Neural progenitor cell (in vitro differentiated cells): Measurements from ENCODE around the gene ARHGEF4. TPM values are rescaled to one million over a fixed set of nuclear protein-coding genes. Genes with fewer than 3 reads are reported as not detected.

Experiments used
- DNase-seq: peaks from one replicate; pipeline ENCODE4 v3.0.0-alpha.2; 2016; ENCODE audit warnings: low spot score
- H2AFZ ChIP-seq: fragments of 200-600 bp; sonication (generic); replicated peaks from 2 replicates; pipeline ENCODE4 v1.6.1; 2016; ENCODE audit warnings: antibody characterized with exemption
- H3F3A ChIP-seq: fragments of 200-600 bp; sonication (generic); 2 replicates; pipeline ENCODE4 v1.6.1; 2016; ENCODE audit warnings: antibody characterized with exemption, low read depth
- H3K27ac ChIP-seq: fragments of 200-600 bp; sonication (generic); 2 replicates; pipeline ENCODE4 v1.5.1; 2016; ENCODE audit warnings: mild to moderate bottlenecking
- H3K27me3 ChIP-seq: fragments of 200-600 bp; sonication (generic); 2 replicates; pipeline ENCODE4 v1.6.1; 2016; ENCODE audit warnings: mild to moderate bottlenecking, moderate library complexity
- H3K36me3 ChIP-seq: fragments of 200-600 bp; sonication (generic); 2 replicates; pipeline ENCODE4 v1.5.1; 2016
- H3K4me1 ChIP-seq: fragments of 200-600 bp; sonication (generic); 2 replicates; pipeline ENCODE4 v1.6.1; 2016; ENCODE audit warnings: mixed run types
- H3K4me2 ChIP-seq: fragments of 200-600 bp; sonication (generic); 2 replicates; pipeline ENCODE4 v1.6.1; 2016
- H3K4me3 ChIP-seq: fragments of 200-600 bp; sonication (generic); 2 replicates; pipeline ENCODE4 v1.5.1; 2016
- H3K79me2 ChIP-seq: fragments of 200-600 bp; sonication (generic); 2 replicates; pipeline ENCODE4 v1.6.1; 2016; ENCODE audit warnings: low read depth
- H3K9ac ChIP-seq: fragments of 200-600 bp; sonication (generic); 2 replicates; pipeline ENCODE4 v1.6.1; 2016
- H3K9me3 ChIP-seq: fragments of 200-600 bp; sonication (generic); 2 replicates; pipeline ENCODE4 v1.5.1; 2016; ENCODE audit warnings: low read depth
- H4K20me1 ChIP-seq: fragments of 200-600 bp; sonication (generic); 2 replicates; pipeline ENCODE4 v1.6.1; 2016; ENCODE audit warnings: low read depth
- H3K27ac Mint-ChIP-seq: 3 replicates; pipeline ENCODE4 v1.8.0; 2021; ENCODE audit warnings: mixed read lengths
- H3K27me3 Mint-ChIP-seq: 2 replicates; pipeline ENCODE4 v1.8.0; 2022; ENCODE audit warnings: low read depth, mild to moderate bottlenecking, inconsistent platforms, moderate library complexity, mixed read lengths; ENCODE audit not compliant: insufficient read depth
- H3K36me3 Mint-ChIP-seq: 3 replicates; pipeline ENCODE4 v1.8.0; 2021; ENCODE audit warnings: mixed read lengths
- H3K4me1 Mint-ChIP-seq: 3 replicates; pipeline ENCODE4 v1.8.0; 2021; ENCODE audit warnings: mixed read lengths
- H3K4me3 Mint-ChIP-seq: 3 replicates; pipeline ENCODE4 v1.8.0; 2021; ENCODE audit warnings: mild to moderate bottlenecking, moderate library complexity, mixed read lengths
- H3K9me3 Mint-ChIP-seq: 3 replicates; pipeline ENCODE4 v1.8.0; 2020; ENCODE audit warnings: mixed read lengths
- CTCF ChIP-seq: fragments of 200-600 bp; sonication (generic); IDR thresholded peaks from 2 replicates; pipeline ENCODE4 v1.5.1; 2017; ENCODE audit warnings: antibody characterized with exemption, mild to moderate bottlenecking
- EZH2 ChIP-seq: fragments of 200-600 bp; sonication (generic); IDR thresholded peaks from 2 replicates; pipeline ENCODE4 v1.6.1; 2017; ENCODE audit warnings: antibody characterized with exemption, mild to moderate bottlenecking, moderate library complexity
- EZH2phosphoT487 ChIP-seq: fragments of 200-600 bp; sonication (generic); IDR thresholded peaks from 2 replicates; pipeline ENCODE4 v1.6.1; 2017; ENCODE audit warnings: antibody characterized with exemption
- total RNA-seq: library from RNA; depleted of rRNA; stranded (reverse); fragments of >200 nt; gene quantifications from 2 replicates; pipeline ENCODE4 v1.2.3, GENCODE V29; 2015; ENCODE audit warnings: low replicate concordance

The ARHGEF4 gene
- total RNA-seq, 1 donor from 2014 or later = 22.8 TPM

GRCh38 chr2:130871843-130872740 is 35.4 kb downstream of the ARHGEF4 start:
- Histone ChIP-seq H3K4me1 (peaks cover 56% of the 10 kb centered on the region), H2AFZ (no peak overlapping the region), H3K9ac (no peak overlapping the region), H3K79me2 (peaks cover 4% of the 10 kb centered on the region), H3K36me3 (peaks cover 9% of the 10 kb centered on the region), H3K27me3 (no peaks in the 10 kb centered on the region), H3K4me2 (peak overlapping the region; percentile 71), H4K20me1 (no peaks in the 10 kb centered on the region), H3K9me3 (peaks cover 7% of the 10 kb centered on the region), H3K4me3 (no peak overlapping the region), H3F3A (peaks cover 58% of the 10 kb centered on the region), H3K27ac (peak overlapping the region; percentile 97)
- peaks cover 28% of the 10 kb centered on the region for H3K4me1 Mint-ChIP-seq
- peak; percentile 94 for DNase-seq
- peak overlapping the region; percentile 40 for H3K27ac Mint-ChIP-seq
- H3K36me3 Mint-ChIP-seq = no peaks in the 10 kb centered on the region
- peak overlapping the region; percentile 14 for H3K4me3 Mint-ChIP-seq
- peaks cover 8% of the 10 kb centered on the region for H3K9me3 Mint-ChIP-seq
- TF ChIP-seq CTCF (no peak), EZH2 (no peak), EZH2phosphoT487 (no peak)
- H3K27me3 Mint-ChIP-seq = no peaks in the 10 kb centered on the region

DNA sequence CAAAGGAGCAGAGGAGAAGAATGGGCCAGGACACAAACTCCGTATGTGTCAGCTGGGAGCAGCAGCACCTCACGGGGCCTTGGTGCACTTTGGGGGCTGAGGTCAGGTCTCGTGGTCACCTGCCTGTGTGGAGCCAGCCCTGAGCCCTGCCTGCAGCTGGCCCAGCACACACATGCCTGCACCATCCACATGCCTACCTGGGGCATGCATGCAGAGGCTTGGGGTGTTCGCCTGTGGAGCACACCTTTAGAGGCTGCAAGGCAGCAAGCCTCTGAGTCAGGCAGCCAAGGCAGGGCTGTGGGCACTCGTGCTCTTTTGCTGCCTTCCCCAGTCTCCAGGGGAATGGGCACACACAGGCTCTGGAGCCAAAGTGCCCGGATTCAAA is 36.0 kb downstream of the ARHGEF4 start:
- peaks cover 28% of the 10 kb centered on the region for H3K4me1 Mint-ChIP-seq
- H3K9me3 ChIP-seq = peaks cover 10% of the 10 kb centered on the region
- peaks cover 11% of the 10 kb centered on the region for H3K9me3 Mint-ChIP-seq
- H3K27ac ChIP-seq = peak overlapping the region; percentile 97
- H2AFZ ChIP-seq = no peak overlapping the region
- H3K4me1 ChIP-seq = peaks cover 56% of the 10 kb centered on the region
- TF ChIP-seq EZH2 (no peak), EZH2phosphoT487 (no peak), CTCF (no peak)
- H3K4me3 Mint-ChIP-seq = peak overlapping the region; percentile 14
- H3K27me3 ChIP-seq = no peaks in the 10 kb centered on the region
- H3K9ac ChIP-seq = no peak overlapping the region
- H3K79me2 ChIP-seq = peaks cover 4% of the 10 kb centered on the region
- no peaks in the 10 kb centered on the region for H4K20me1 ChIP-seq
- DNase-seq = no peak
- H3K4me2 ChIP-seq = peak overlapping the region; percentile 50
- no peaks in the 10 kb centered on the region for H3K36me3 Mint-ChIP-seq
- H3F3A ChIP-seq = peaks cover 58% of the 10 kb centered on the region
- H3K36me3 ChIP-seq = peaks cover 9% of the 10 kb centered on the region
- H3K4me3 ChIP-seq = no peak overlapping the region
- H3K27ac Mint-ChIP-seq = peak overlapping the region; percentile 21
- H3K27me3 Mint-ChIP-seq = no peaks in the 10 kb centered on the region

GRCh38 chr2:130873700-130874346 is 37.1 kb downstream of the ARHGEF4 start:
- Histone ChIP-seq H2AFZ (peak overlapping the region; percentile 37), H3K36me3 (peaks cover 9% of the 10 kb centered on the region), H4K20me1 (no peaks in the 10 kb centered on the region), H3K79me2 (peaks cover 4% of the 10 kb centered on the region), H3F3A (peaks cover 58% of the 10 kb centered on the region), H3K4me1 (peaks cover 56% of the 10 kb centered on the region), H3K4me3 (no peak overlapping the region), H3K27ac (peak overlapping the region; percentile 83), H3K9ac (no peak overlapping the region), H3K27me3 (no peaks in the 10 kb centered on the region), H3K9me3 (peaks cover 16% of the 10 kb centered on the region), H3K4me2 (peak overlapping the region; percentile 5)
- Mint-ChIP-seq H3K27me3 (no peaks in the 10 kb centered on the region), H3K9me3 (peaks cover 16% of the 10 kb centered on the region), H3K4me1 (peaks cover 28% of the 10 kb centered on the region), H3K4me3 (no peak overlapping the region), H3K27ac (no peak overlapping the region), H3K36me3 (no peaks in the 10 kb centered on the region)
- peak; percentile 78 for TF ChIP-seq CTCF
- TF ChIP-seq EZH2 = no peak
- TF ChIP-seq EZH2phosphoT487 = no peak
- peak; percentile 84 for DNase-seq
